GM23338 (cell line): Measurements from ENCODE around the gene MYO3B. TPM values are rescaled to one million over a fixed set of nuclear protein-coding genes. Genes with fewer than 3 reads are reported as not detected.
A peak's percentile ranks its signal among the peaks of the same experiment; 100 is the strongest.

ENCODE experiments used
- ATAC-seq: fragments of 200-7000 bp; cut with Tn5 transposase; 3 replicates; pipeline ENCODE4 v1.9.1; 2020
- DNase-seq: peaks from one replicate; pipeline ENCODE4 v3.0.0-alpha.2; 2015; ENCODE audit warnings: low spot score
- H2AFZ ChIP-seq: fragments of 200-600 bp; sonication (generic); 2 replicates; pipeline ENCODE4 v1.8.0; 2016; ENCODE audit warnings: antibody characterized with exemption, mild to moderate bottlenecking, moderate library complexity
- H3F3A ChIP-seq: fragments of 200-600 bp; sonication (generic); replicated peaks from 2 replicates; pipeline ENCODE4 v1.8.0; 2017; ENCODE audit warnings: antibody characterized with exemption, mixed run types, low read depth
- H3K27ac ChIP-seq: fragments of 200-600 bp; sonication (generic); 2 replicates; pipeline ENCODE4 v1.6.1; 2016; ENCODE audit warnings: low read depth
- H3K27me3 ChIP-seq: fragments of 200-600 bp; sonication (generic); 2 replicates; pipeline ENCODE4 v1.8.0; 2016; ENCODE audit warnings: mild to moderate bottlenecking, mixed run types, moderate library complexity; ENCODE audit not compliant: insufficient read depth
- H3K36me3 ChIP-seq: fragments of 200-600 bp; sonication (generic); 2 replicates; pipeline ENCODE4 v1.8.0; 2016; ENCODE audit warnings: mild to moderate bottlenecking; ENCODE audit not compliant: insufficient read depth
- H3K4me1 ChIP-seq: fragments of 200-600 bp; sonication (generic); 2 replicates; pipeline ENCODE4 v1.8.0; 2016; ENCODE audit warnings: mild to moderate bottlenecking, moderate library complexity; ENCODE audit not compliant: insufficient read depth
- H3K4me2 ChIP-seq: fragments of 200-600 bp; sonication (generic); 2 replicates; pipeline ENCODE4 v1.7.1; 2017; ENCODE audit warnings: mixed run types
- H3K4me3 ChIP-seq: fragments of 200-600 bp; sonication (generic); 2 replicates; pipeline ENCODE4 v1.6.1; 2016; ENCODE audit warnings: mixed run types
- H3K79me2 ChIP-seq: fragments of 200-600 bp; sonication (generic); replicated peaks from 2 replicates; pipeline ENCODE4 v1.8.0; 2017; ENCODE audit warnings: mild to moderate bottlenecking; ENCODE audit not compliant: insufficient read depth
- H3K9me2 ChIP-seq: fragments of 200-600 bp; sonication (generic); 2 replicates; pipeline ENCODE4 v1.8.0; 2017; ENCODE audit not compliant: insufficient read depth
- H4K20me1 ChIP-seq: fragments of 200-600 bp; sonication (generic); replicated peaks from 2 replicates; pipeline ENCODE4 v1.8.0; 2017; ENCODE audit warnings: mild to moderate bottlenecking; ENCODE audit not compliant: insufficient read depth
- H3K27ac Mint-ChIP-seq: 2 replicates; pipeline ENCODE4 v1.8.0; 2020; ENCODE audit warnings: inconsistent platforms, mild to moderate bottlenecking, moderate library complexity, mixed read lengths
- H3K27me3 Mint-ChIP-seq: 3 replicates; pipeline ENCODE4 v1.8.0; 2022; ENCODE audit warnings: low read depth, mild to moderate bottlenecking, moderate library complexity, mixed read lengths, inconsistent platforms; ENCODE audit not compliant: insufficient read depth, poor library complexity
- H3K36me3 Mint-ChIP-seq: 3 replicates; pipeline ENCODE4 v1.8.0; 2021; ENCODE audit warnings: low read depth, mild to moderate bottlenecking, inconsistent platforms, moderate library complexity, mixed read lengths
- H3K4me1 Mint-ChIP-seq: 3 replicates; pipeline ENCODE4 v1.8.0; 2020; ENCODE audit warnings: mild to moderate bottlenecking, inconsistent platforms, mixed read lengths
- H3K4me3 Mint-ChIP-seq: 3 replicates; pipeline ENCODE4 v1.8.0; 2021; ENCODE audit warnings: moderate library complexity, mild to moderate bottlenecking, inconsistent platforms, mixed read lengths
- H3K9me3 Mint-ChIP-seq: 3 replicates; pipeline ENCODE4 v1.8.0; 2020; ENCODE audit warnings: moderate library complexity, mild to moderate bottlenecking, inconsistent platforms, mixed read lengths
- CREB1 ChIP-seq: fragments of 250-450 bp; sonication (Bioruptor Pico); IDR thresholded peaks from 2 replicates; pipeline ENCODE4 v1.5.0; 2020; ENCODE audit warnings: low read depth, mild to moderate bottlenecking, moderate library complexity
- ETS1 ChIP-seq: IDR thresholded peaks from 2 replicates; pipeline ENCODE4 v1.6.1; 2016; ENCODE audit warnings: antibody characterized with exemption
- EZH2 ChIP-seq: fragments of 200-600 bp; sonication (generic); IDR thresholded peaks from one replicate; pipeline ENCODE4 v1.8.0; 2017; ENCODE audit warnings: antibody characterized with exemption, mild to moderate bottlenecking, low read depth; ENCODE audit not compliant: unreplicated experiment
- EZH2phosphoT487 ChIP-seq: fragments of 200-600 bp; sonication (generic); IDR thresholded peaks from one replicate; pipeline ENCODE4 v1.8.1; 2018; ENCODE audit warnings: antibody characterized with exemption; ENCODE audit not compliant: unreplicated experiment
- JUNB ChIP-seq: IDR thresholded peaks from one replicate; pipeline ENCODE4 v1.6.1; 2016; ENCODE audit warnings: antibody characterized with exemption; ENCODE audit not compliant: unreplicated experiment
- REST ChIP-seq: IDR thresholded peaks from one replicate; pipeline ENCODE4 v1.6.1; 2018; ENCODE audit warnings: antibody characterized with exemption; ENCODE audit not compliant: unreplicated experiment
- polyA plus RNA-seq: library from polyadenylated mRNA; unstranded; fragments of >200 nt; fragmentation: Nextera tagmentation; extraction: Ambion mirVana; gene quantifications from 2 replicates; pipeline ENCODE4 v1.2.1, GENCODE V29; 2016
- total RNA-seq: library from RNA; depleted of rRNA; stranded (reverse); fragments of >200 nt; shearing (Covaris generic); gene quantifications from 2 replicates; pipeline ENCODE4 v1.2.3, GENCODE V29; 2014

MYO3B gene
- total and polyA plus RNA-seq, 2 experiments from 2014 or later, result 0.42 TPM; not detected in 1

- no peak overlapping the region for H3K27ac ChIP-seq
- no peak overlapping the region; the same call in 1 of the 2 replicates for H3K4me2 ChIP-seq
- Mint-ChIP-seq H3K27me3 (peaks cover 4% of the 10 kb centered on the region), H3K4me1 (peaks cover 59% of the 10 kb centered on the region), H3K27ac (no peak overlapping the region), H3K4me3 (no peak overlapping the region), H3K9me3 (no peaks in the 10 kb centered on the region), H3K36me3 (no peaks in the 10 kb centered on the region)
- H3K9me2 ChIP-seq, result no peaks in the 10 kb centered on the region
- H3K27me3 ChIP-seq, result no peaks in the 10 kb centered on the region; the same call in 1 of the 2 replicates
- H3K36me3 ChIP-seq, result no peaks in the 10 kb centered on the region
- H4K20me1 ChIP-seq, result no peaks in the 10 kb centered on the region
- no peak overlapping the region for H3K4me3 ChIP-seq
- H3K79me2 ChIP-seq, result no peaks in the 10 kb centered on the region
- ATAC-seq, result no peak
- 0 out of 2 replicates have a peak overlapping the region, but pooled peaks have one; percentile 30 for H2AFZ ChIP-seq
- peaks cover 10% of the 10 kb centered on the region; the same call in 1 of the 2 replicates for H3F3A ChIP-seq
- H3K4me1 ChIP-seq, result peaks cover 46% of the 10 kb centered on the region
- DNase-seq, result no peak
- TF ChIP-seq JUNB, result no peak
Observed at GRCh38 chr2:170500104-170500503, 322.2 kb downstream of the MYO3B start.

GRCh38 chr2:170500770-170501169 lies 322.8 kb downstream of the MYO3B start:
- no peaks in the 10 kb centered on the region for H3K36me3 ChIP-seq
- no peaks in the 10 kb centered on the region for H3K79me2 ChIP-seq
- H3K4me1 Mint-ChIP-seq, result peaks cover 64% of the 10 kb centered on the region
- TF ChIP-seq EZH2phosphoT487, result no peak
- TF ChIP-seq EZH2, result no peak
- no peak for TF ChIP-seq JUNB
- TF ChIP-seq CREB1, result no peak
- no peak for TF ChIP-seq REST
- no peak for TF ChIP-seq ETS1
- peaks cover 10% of the 10 kb centered on the region; the same call in 1 of the 2 replicates for H3F3A ChIP-seq
- peaks cover 53% of the 10 kb centered on the region for H3K4me1 ChIP-seq
- no peaks in the 10 kb centered on the region for H3K36me3 Mint-ChIP-seq
- H3K27me3 Mint-ChIP-seq, result peaks cover 6% of the 10 kb centered on the region
- no peak overlapping the region for H3K4me3 ChIP-seq
- no peaks in the 10 kb centered on the region for H4K20me1 ChIP-seq
- peak overlapping the region; percentile 67 for H3K4me2 ChIP-seq
- H3K27ac Mint-ChIP-seq, result no peak overlapping the region
- H3K27me3 ChIP-seq, result no peaks in the 10 kb centered on the region; the same call in 1 of the 2 replicates
- no peak for DNase-seq
- no peak overlapping the region for H3K4me3 Mint-ChIP-seq
- no peaks in the 10 kb centered on the region for H3K9me2 ChIP-seq
- ATAC-seq, result no peak
- H2AFZ ChIP-seq, result no peak overlapping the region
- H3K27ac ChIP-seq, result no peak overlapping the region
- no peaks in the 10 kb centered on the region for H3K9me3 Mint-ChIP-seq
